ENCODE data around the gene KIF6.

KIF6 gene

DNA sequence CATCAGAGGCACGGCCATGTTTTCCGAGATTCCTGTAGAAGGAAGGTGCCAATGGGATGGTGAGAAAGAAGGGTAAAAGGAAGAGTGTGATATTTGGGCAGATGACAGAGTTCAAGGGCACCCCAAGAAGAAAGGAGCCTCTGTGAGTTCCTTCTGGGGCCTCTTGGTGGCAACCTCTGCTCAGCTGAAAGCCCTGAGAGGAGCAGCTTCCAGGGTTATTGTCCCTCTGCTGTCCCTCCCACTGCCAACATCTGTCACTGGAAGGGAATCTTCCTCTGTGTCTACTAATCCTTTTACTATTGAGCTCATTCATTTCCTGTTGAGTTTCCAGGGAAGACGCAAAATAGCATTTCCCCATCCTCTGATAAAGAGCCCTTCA lies 362.7 kb downstream of the KIF6 start:
- Histone ChIP-seq H4K20me1 (ENCODE audit: low read depth, low read length) (no peaks in the 10 kb centered on the region), H3K27me3 (ENCODE audit: low read length) (no peaks in the 10 kb centered on the region), H2AFZ (ENCODE audit: low read depth, low read length, severe bottlenecking) (no peak overlapping the region), H3K4me2 (ENCODE audit: low read depth, low read length, poor library complexity, severe bottlenecking) (no peak overlapping the region), H3K9me3 (ENCODE audit: insufficient read depth, low read length) (no peaks in the 10 kb centered on the region), H3K9me2 (replicated peaks; ENCODE audit: insufficient read depth, low read length) (no peaks in the 10 kb centered on the region), H3F3A (ENCODE audit: insufficient read depth) (no peaks in the 10 kb centered on the region), H3K27ac (ENCODE audit: low read depth, low read length) (no peak overlapping the region), H3K79me2 (ENCODE audit: insufficient read depth, low read length) (no peaks in the 10 kb centered on the region), H3K36me3 (ENCODE audit: low read length) (no peaks in the 10 kb centered on the region), H3K9ac (ENCODE audit: low read length) (no peak overlapping the region), H3K4me3 (ENCODE audit: insufficient read depth, low read length, poor library complexity, severe bottlenecking) (no peak overlapping the region)
- TF ChIP-seq, protein P1, sequence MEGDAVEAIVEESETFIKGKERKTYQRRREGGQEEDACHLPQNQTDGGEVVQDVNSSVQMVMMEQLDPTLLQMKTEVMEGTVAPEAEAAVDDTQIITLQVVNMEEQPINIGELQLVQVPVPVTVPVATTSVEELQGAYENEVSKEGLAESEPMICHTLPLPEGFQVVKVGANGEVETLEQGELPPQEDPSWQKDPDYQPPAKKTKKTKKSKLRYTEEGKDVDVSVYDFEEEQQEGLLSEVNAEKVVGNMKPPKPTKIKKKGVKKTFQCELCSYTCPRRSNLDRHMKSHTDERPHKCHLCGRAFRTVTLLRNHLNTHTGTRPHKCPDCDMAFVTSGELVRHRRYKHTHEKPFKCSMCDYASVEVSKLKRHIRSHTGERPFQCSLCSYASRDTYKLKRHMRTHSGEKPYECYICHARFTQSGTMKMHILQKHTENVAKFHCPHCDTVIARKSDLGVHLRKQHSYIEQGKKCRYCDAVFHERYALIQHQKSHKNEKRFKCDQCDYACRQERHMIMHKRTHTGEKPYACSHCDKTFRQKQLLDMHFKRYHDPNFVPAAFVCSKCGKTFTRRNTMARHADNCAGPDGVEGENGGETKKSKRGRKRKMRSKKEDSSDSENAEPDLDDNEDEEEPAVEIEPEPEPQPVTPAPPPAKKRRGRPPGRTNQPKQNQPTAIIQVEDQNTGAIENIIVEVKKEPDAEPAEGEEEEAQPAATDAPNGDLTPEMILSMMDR (IDR thresholded peaks at IDR 0.05; ENCODE audit: insufficient read depth, low read length, poor library complexity, severe bottlenecking) = no peak
- no peak for TF ChIP-seq EZH2phosphoT487 (conservative IDR thresholded peaks at IDR 0.05; ENCODE audit: low read length)

DNA sequence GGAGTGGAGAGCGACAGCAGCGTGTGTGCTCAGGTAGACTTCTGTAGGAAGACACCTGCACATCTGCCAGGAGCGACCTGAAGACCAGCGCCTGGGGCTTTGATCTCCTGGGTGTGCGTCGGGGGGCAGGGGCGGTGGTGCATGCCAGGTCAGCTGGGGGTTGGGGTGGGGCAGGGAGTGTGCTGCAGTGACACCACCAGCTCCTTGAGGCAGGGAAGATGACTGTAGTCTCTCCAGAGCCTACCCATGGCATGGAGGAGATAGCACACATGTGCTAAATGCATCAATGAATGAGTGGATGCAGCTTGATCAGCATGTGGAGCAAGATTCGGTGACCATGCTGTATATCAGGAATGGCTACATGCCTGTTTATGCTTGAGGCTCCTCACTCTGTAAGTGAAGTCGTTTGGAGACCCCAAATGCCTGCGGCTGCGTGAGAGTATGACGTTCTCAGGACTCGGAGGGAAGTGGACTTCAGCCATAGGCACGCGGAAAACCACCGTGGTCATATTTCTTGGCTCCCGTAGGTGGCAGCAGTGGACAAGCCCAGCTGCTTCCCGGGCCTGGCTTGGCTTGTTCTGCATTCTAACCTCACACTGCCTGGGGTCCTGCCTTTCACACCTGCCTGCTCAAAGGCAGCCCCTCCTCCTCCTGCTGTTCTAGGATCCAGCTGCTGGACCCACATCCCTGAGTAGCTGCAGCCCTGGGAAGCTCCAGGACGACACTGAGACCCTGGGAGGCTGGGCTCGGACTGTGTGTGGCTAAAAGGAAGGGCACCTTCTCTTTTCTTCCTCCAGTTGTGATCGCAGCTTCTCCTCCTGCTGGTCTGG lies 363.3 kb downstream of the KIF6 start:
- H3K4me2 ChIP-seq (ENCODE audit: low read depth, low read length, poor library complexity, severe bottlenecking) = no peak overlapping the region
- no peaks in the 10 kb centered on the region for H3K27me3 ChIP-seq (ENCODE audit: low read length)
- no peak overlapping the region for H3K27ac ChIP-seq (ENCODE audit: low read depth, low read length)
- no peaks in the 10 kb centered on the region for H4K20me1 ChIP-seq (ENCODE audit: low read depth, low read length)
- no peak overlapping the region for H3K9ac ChIP-seq (ENCODE audit: low read length)
- H3K9me3 ChIP-seq (ENCODE audit: insufficient read depth, low read length) = no peaks in the 10 kb centered on the region
- H3F3A ChIP-seq (ENCODE audit: insufficient read depth) = no peaks in the 10 kb centered on the region
- no peak overlapping the region for H2AFZ ChIP-seq (ENCODE audit: low read depth, low read length, severe bottlenecking)
- H3K9me2 ChIP-seq (replicated peaks; ENCODE audit: insufficient read depth, low read length) = no peaks in the 10 kb centered on the region
- no peaks in the 10 kb centered on the region for H3K79me2 ChIP-seq (ENCODE audit: insufficient read depth, low read length)
- TF ChIP-seq EZH2phosphoT487 (conservative IDR thresholded peaks at IDR 0.05; ENCODE audit: low read length) = no peak
- TF ChIP-seq, protein P1 (IDR thresholded peaks at IDR 0.05; ENCODE audit: insufficient read depth, low read length, poor library complexity, severe bottlenecking) = peak; percentile 57
- no peak overlapping the region for H3K4me3 ChIP-seq (ENCODE audit: insufficient read depth, low read length, poor library complexity, severe bottlenecking)
- no peaks in the 10 kb centered on the region for H3K36me3 ChIP-seq (ENCODE audit: low read length)

DNA sequence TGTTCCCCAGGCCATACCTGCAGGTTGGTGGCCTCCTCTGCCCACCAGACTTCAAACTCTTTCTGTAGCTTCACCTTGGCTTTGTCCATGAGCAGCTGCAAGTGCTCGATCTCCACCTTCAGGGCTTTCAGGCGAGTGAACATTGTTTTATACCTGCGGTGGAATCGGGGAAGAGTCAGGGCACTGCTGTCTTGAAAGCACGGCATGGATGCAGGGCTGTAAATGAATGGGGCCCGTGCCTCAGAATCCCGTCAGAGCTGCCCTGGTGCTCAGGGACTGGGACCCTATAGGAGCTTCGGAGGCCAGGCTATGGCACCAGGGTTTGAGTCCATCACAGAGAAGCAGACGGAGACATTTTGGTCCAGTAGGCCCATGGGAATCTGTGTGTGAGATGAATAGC lies 364.8 kb downstream of the KIF6 start:
- Histone ChIP-seq H3K27ac (ENCODE audit: low read depth, low read length) (no peak overlapping the region), H3K27me3 (ENCODE audit: low read length) (no peaks in the 10 kb centered on the region), H4K20me1 (ENCODE audit: low read depth, low read length) (no peaks in the 10 kb centered on the region), H3K9me2 (replicated peaks; ENCODE audit: insufficient read depth, low read length) (no peaks in the 10 kb centered on the region), H3K9me3 (ENCODE audit: insufficient read depth, low read length) (no peaks in the 10 kb centered on the region), H3F3A (ENCODE audit: insufficient read depth) (no peaks in the 10 kb centered on the region), H3K79me2 (ENCODE audit: insufficient read depth, low read length) (no peaks in the 10 kb centered on the region), H3K4me3 (ENCODE audit: insufficient read depth, low read length, poor library complexity, severe bottlenecking) (no peak overlapping the region), H3K4me2 (ENCODE audit: low read depth, low read length, poor library complexity, severe bottlenecking) (no peak overlapping the region), H3K9ac (ENCODE audit: low read length) (no peak overlapping the region), H2AFZ (ENCODE audit: low read depth, low read length, severe bottlenecking) (no peak overlapping the region), H3K36me3 (ENCODE audit: low read length) (no peaks in the 10 kb centered on the region)
- TF ChIP-seq EZH2phosphoT487 (conservative IDR thresholded peaks at IDR 0.05; ENCODE audit: low read length) = no peak

DNA sequence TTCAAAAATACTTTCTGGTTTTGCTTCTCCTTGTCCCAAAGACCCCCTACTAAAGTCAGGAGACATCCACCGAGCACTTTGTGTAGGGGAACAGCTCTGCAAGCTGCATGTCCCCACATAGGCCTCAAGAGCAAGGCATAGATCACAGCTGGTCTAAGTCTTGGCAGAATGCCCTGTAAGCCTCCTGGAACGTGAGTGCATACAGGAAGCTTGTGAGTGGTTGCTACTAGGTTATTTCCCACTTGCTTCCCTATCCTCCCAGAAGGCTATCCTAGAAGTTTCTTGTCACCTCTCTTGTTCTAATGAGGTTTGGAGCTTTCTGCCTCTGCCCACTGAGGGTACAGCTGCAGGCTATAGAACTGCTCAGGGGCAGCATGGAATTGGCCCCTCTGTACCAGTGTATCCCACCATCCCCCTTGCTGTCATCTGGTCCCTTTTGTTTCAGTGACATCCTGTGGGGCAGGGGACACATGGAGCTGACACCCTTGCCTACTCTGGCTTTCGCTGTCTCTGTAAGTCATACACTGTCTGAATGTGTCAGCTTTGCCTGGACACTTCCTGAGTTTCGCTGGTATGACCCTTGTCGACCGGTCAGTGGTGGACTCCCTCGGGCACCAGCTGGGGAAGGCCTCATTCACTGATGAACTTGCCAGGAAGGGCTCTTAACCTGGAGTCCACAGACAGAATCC lies 367.1 kb downstream of the KIF6 start:
- Histone ChIP-seq H3F3A (ENCODE audit: insufficient read depth) (no peaks in the 10 kb centered on the region), H3K4me2 (ENCODE audit: low read depth, low read length, poor library complexity, severe bottlenecking) (no peak overlapping the region), H2AFZ (ENCODE audit: low read depth, low read length, severe bottlenecking) (no peak overlapping the region), H4K20me1 (ENCODE audit: low read depth, low read length) (no peaks in the 10 kb centered on the region), H3K4me3 (ENCODE audit: insufficient read depth, low read length, poor library complexity, severe bottlenecking) (no peak overlapping the region), H3K9me2 (replicated peaks; ENCODE audit: insufficient read depth, low read length) (no peaks in the 10 kb centered on the region), H3K9me3 (ENCODE audit: insufficient read depth, low read length) (no peaks in the 10 kb centered on the region), H3K79me2 (ENCODE audit: insufficient read depth, low read length) (no peaks in the 10 kb centered on the region), H3K27ac (ENCODE audit: low read depth, low read length) (no peak overlapping the region), H3K9ac (ENCODE audit: low read length) (no peak overlapping the region), H3K36me3 (ENCODE audit: low read length) (no peaks in the 10 kb centered on the region), H3K27me3 (ENCODE audit: low read length) (no peaks in the 10 kb centered on the region)
- TF ChIP-seq, protein P1 (IDR thresholded peaks at IDR 0.05; ENCODE audit: insufficient read depth, low read length, poor library complexity, severe bottlenecking) = no peak
- TF ChIP-seq EZH2phosphoT487 (conservative IDR thresholded peaks at IDR 0.05; ENCODE audit: low read length) = no peak
